WTC11 (cell line): Measurements from ENCODE around the gene TRMT10A. TPM values are rescaled to one million over a fixed set of nuclear protein-coding genes. Genes with fewer than 3 reads are reported as not detected.

Experiments
- ATAC-seq: fragments of 200-7000 bp; cut with Tn5 transposase; 2 replicates; pipeline ENCODE4 v1.10.0; 2021; ENCODE audit warnings: mild to moderate bottlenecking, moderate library complexity
- CTCF ChIA-PET: fragments of 300-600 bp; sonication (Branson Sonifier 250); formaldehyde crosslinking; loops from one replicate; lab custom pipeline; 2021; ENCODE audit warnings: antibody characterized with exemption; lab: Charles Lee
- POLR2A ChIA-PET: fragments of 350-600 bp; sonication (Branson Sonifier 250); formaldehyde crosslinking; loops from one replicate; lab custom pipeline; 2021; ENCODE audit warnings: antibody characterized with exemption; lab: Charles Lee
- DNase-seq: peaks from one replicate; pipeline ENCODE4 v3.0.0; 2021; ENCODE audit warnings: low spot score
- H3K27ac Mint-ChIP-seq: 2 replicates; pipeline ENCODE4 v1.8.0; 2021; ENCODE audit warnings: mixed read lengths
- H3K27me3 Mint-ChIP-seq: 2 replicates; pipeline ENCODE4 v1.8.0; 2021; ENCODE audit warnings: low read depth, mild to moderate bottlenecking, moderate library complexity, mixed read lengths
- H3K36me3 Mint-ChIP-seq: 2 replicates; pipeline ENCODE4 v1.8.0; 2021; ENCODE audit warnings: mixed read lengths
- H3K4me1 Mint-ChIP-seq: 2 replicates; pipeline ENCODE4 v1.8.0; 2022; ENCODE audit warnings: mixed read lengths
- H3K4me3 Mint-ChIP-seq: 2 replicates; pipeline ENCODE4 v1.8.0; 2021; ENCODE audit warnings: mild to moderate bottlenecking, moderate library complexity, mixed read lengths
- H3K9me3 Mint-ChIP-seq: 2 replicates; pipeline ENCODE4 v1.8.0; 2021; ENCODE audit warnings: mixed read lengths
- ATF1 ChIP-seq: sonication (generic); formaldehyde crosslinking; IDR thresholded peaks from 2 replicates; pipeline ENCODE4 v1.8.1; 2023; ENCODE audit warnings: mild to moderate bottlenecking, moderate library complexity, missing genetic modification reagents
- CBFB ChIP-seq: sonication (generic); formaldehyde crosslinking; IDR thresholded peaks from 2 replicates; pipeline ENCODE4 v1.8.1; 2022; ENCODE audit warnings: mild to moderate bottlenecking, low read depth, missing genetic modification reagents
- GRHL2 ChIP-seq: fragments of 250-450 bp; sonication (Bioruptor Pico); IDR thresholded peaks from 2 replicates; pipeline ENCODE4 v1.8.0; 2022; ENCODE audit warnings: mild to moderate bottlenecking, moderate library complexity; ENCODE audit not compliant: insufficient replicate concordance, severe bottlenecking
- GTF2I ChIP-seq: fragments of 250-450 bp; sonication (Bioruptor Pico); conservative IDR thresholded peaks from 2 replicates; pipeline ENCODE4 v1.4.0; 2021; ENCODE audit warnings: mild to moderate bottlenecking
- OVOL2 ChIP-seq: fragments of 250-450 bp; sonication (Bioruptor Pico); IDR thresholded peaks from 2 replicates; pipeline ENCODE4 v1.9.0; 2021; ENCODE audit warnings: mild to moderate bottlenecking, borderline replicate concordance
- RORB ChIP-seq: fragments of 250-450 bp; sonication (Bioruptor Pico); IDR thresholded peaks from 2 replicates; pipeline ENCODE4 v1.9.0; 2021; ENCODE audit warnings: mild to moderate bottlenecking
- ZNF121 ChIP-seq: sonication (generic); formaldehyde crosslinking; IDR thresholded peaks from 2 replicates; pipeline ENCODE4 v1.8.0; 2023; ENCODE audit warnings: missing genetic modification reagents
- ZNF232 ChIP-seq: sonication (generic); formaldehyde crosslinking; IDR thresholded peaks from 2 replicates; pipeline ENCODE4 v1.8.0; 2022; ENCODE audit warnings: mild to moderate bottlenecking, missing genetic modification reagents
- ZNF317 ChIP-seq: sonication (generic); formaldehyde crosslinking; IDR thresholded peaks from 2 replicates; pipeline ENCODE4 v1.8.1; 2023; ENCODE audit warnings: low read depth, mild to moderate bottlenecking, moderate library complexity, missing genetic modification reagents, borderline replicate concordance
- total RNA-seq: library from RNA; stranded (reverse); gene quantifications from 3 replicates; pipeline ENCODE4 v1.2.3, GENCODE V29; 2021
- TF ChIP-seq, protein P1 (sequence below): sonication (generic); formaldehyde crosslinking; IDR thresholded peaks from 2 replicates; pipeline ENCODE4 v1.8.1; 2023; ENCODE audit warnings: mild to moderate bottlenecking, missing genetic modification reagents
- TF ChIP-seq, protein P2 (sequence below): sonication (generic); formaldehyde crosslinking; conservative IDR thresholded peaks from 2 replicates; pipeline ENCODE4 v1.8.1; 2022; ENCODE audit warnings: mild to moderate bottlenecking, missing genetic modification reagents
- TF ChIP-seq, protein P3 (sequence below): sonication (generic); formaldehyde crosslinking; IDR thresholded peaks from 2 replicates; pipeline ENCODE4 v1.8.0; 2022; ENCODE audit warnings: missing genetic modification reagents
- TF ChIP-seq, protein P4 (sequence below): sonication (generic); formaldehyde crosslinking; IDR thresholded peaks from 2 replicates; pipeline ENCODE4 v1.8.0; 2023; ENCODE audit warnings: missing genetic modification reagents, mild to moderate bottlenecking, borderline replicate concordance
- TF ChIP-seq, protein P5 (sequence below): fragments of 250-450 bp; sonication (Bioruptor Pico); IDR thresholded peaks from 2 replicates; pipeline ENCODE4 v1.9.0; 2021; ENCODE audit warnings: moderate library complexity, mild to moderate bottlenecking, inconsistent platforms, borderline replicate concordance
- TF ChIP-seq, protein P6 (sequence below): sonication (generic); formaldehyde crosslinking; IDR thresholded peaks from 2 replicates; pipeline ENCODE4 v1.8.1; 2023; ENCODE audit warnings: mild to moderate bottlenecking, moderate library complexity, missing genetic modification reagents

TRMT10A gene
- total RNA-seq, 1 experiment from 2014 or later = 3.7 TPM

DNA sequence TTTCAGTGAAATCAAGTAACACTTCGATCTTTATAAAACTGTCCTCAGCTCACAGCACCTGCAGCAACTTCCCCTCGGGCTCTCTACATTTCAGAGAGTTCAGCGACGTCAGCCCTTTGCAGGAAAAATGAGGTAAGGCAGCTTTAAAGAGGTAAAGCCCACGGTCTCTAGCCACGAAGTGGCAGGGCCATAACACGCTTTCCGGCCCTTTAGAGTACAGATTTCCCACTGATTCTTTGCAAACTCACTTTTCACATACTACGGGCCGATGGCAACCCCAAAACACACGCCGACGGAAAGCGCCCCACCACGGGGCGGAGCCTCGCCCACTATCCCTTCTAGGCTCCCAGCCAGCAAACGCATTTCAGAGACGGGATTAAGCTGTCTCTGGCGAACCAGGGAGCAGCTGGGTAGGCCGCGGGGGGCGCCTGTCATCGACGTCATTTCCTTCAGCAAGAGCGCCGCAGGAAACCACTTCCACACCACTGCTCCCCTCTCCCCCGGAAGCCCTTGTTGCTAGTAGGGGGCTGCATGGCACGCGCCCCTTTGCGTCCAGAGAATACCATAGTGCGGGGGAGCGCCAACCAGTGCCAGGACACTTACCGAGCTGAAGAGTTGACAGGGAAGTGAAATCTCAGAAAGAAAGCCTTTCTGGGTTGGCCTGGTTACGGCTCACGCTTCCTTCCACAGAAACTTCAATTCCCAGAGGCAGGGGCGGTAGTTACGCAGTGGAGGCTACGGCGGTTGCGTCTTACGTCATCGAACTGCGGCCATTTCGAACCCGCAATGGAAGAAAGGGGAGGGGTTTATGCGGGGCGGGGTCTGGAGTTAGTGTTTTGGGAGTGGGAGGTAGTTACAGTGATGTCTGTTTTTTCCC lies at the start of gene TRMT10A (continued):
- TF ChIP-seq, protein P1, sequence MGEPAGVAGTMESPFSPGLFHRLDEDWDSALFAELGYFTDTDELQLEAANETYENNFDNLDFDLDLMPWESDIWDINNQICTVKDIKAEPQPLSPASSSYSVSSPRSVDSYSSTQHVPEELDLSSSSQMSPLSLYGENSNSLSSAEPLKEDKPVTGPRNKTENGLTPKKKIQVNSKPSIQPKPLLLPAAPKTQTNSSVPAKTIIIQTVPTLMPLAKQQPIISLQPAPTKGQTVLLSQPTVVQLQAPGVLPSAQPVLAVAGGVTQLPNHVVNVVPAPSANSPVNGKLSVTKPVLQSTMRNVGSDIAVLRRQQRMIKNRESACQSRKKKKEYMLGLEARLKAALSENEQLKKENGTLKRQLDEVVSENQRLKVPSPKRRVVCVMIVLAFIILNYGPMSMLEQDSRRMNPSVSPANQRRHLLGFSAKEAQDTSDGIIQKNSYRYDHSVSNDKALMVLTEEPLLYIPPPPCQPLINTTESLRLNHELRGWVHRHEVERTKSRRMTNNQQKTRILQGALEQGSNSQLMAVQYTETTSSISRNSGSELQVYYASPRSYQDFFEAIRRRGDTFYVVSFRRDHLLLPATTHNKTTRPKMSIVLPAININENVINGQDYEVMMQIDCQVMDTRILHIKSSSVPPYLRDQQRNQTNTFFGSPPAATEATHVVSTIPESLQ = no peak
- TF ChIP-seq, protein P2, sequence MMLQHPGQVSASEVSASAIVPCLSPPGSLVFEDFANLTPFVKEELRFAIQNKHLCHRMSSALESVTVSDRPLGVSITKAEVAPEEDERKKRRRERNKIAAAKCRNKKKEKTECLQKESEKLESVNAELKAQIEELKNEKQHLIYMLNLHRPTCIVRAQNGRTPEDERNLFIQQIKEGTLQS (CRISPR knock-in tag) = no peak

DNA sequence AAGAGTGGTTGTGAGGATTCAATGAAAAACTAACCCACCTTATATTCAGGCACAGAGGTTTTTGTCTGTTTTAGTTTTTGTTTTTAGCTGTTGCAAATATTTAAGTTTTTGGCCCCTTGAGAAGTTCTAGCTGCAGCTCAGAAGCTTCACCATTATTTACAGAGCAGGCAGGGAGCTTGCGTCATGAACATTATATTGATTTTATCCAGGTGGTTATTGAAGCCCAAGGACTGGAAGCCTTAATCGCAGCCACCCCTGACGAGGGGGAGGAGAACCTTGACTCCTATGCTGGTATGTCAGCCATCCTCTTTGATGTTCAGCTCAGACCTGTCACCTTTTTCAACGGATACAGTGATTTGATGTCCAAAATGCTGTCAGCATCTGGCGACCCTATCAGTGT lies 48.9 kb upstream of the TRMT10A start:
- Mint-ChIP-seq H3K9me3 (0 out of 2 replicates have a peak, but pooled peaks cover under 1% of the 10 kb centered on the region), H3K27ac (no peak overlapping the region), H3K27me3 (no peaks in the 10 kb centered on the region), H3K4me1 (peaks cover 2% of the 10 kb centered on the region; the same call in 1 of the 2 replicates), H3K4me3 (no peak overlapping the region), H3K36me3 (no peaks in the 10 kb centered on the region)
- ChIA-PET POLR2A (interaction anchor here (0.8 kb wide), 1 partner anchor 50 kb away, joined by 9 read pairs; no protein-coding TSS in a partner anchor), CTCF (interaction anchor here (0.6 kb wide), 1 partner anchor 52 kb away, joined by 3 read pairs; no protein-coding TSS in a partner anchor)
- DNase-seq (no peak), ATAC-seq (no peak)
- TF ChIP-seq, protein P2 (CRISPR knock-in tag) = no peak
- TF ChIP-seq ZNF317 (no peak), GTF2I (CRISPR knock-in tag) (no peak), ZNF121 (CRISPR knock-in tag) (no peak), OVOL2 (CRISPR knock-in tag) (no peak), ZNF232 (no peak), RORB (CRISPR knock-in tag) (no peak), CBFB (CRISPR knock-in tag) (no peak), ATF1 (CRISPR knock-in tag) (no peak), GRHL2 (no peak)
- TF ChIP-seq, protein P3, sequence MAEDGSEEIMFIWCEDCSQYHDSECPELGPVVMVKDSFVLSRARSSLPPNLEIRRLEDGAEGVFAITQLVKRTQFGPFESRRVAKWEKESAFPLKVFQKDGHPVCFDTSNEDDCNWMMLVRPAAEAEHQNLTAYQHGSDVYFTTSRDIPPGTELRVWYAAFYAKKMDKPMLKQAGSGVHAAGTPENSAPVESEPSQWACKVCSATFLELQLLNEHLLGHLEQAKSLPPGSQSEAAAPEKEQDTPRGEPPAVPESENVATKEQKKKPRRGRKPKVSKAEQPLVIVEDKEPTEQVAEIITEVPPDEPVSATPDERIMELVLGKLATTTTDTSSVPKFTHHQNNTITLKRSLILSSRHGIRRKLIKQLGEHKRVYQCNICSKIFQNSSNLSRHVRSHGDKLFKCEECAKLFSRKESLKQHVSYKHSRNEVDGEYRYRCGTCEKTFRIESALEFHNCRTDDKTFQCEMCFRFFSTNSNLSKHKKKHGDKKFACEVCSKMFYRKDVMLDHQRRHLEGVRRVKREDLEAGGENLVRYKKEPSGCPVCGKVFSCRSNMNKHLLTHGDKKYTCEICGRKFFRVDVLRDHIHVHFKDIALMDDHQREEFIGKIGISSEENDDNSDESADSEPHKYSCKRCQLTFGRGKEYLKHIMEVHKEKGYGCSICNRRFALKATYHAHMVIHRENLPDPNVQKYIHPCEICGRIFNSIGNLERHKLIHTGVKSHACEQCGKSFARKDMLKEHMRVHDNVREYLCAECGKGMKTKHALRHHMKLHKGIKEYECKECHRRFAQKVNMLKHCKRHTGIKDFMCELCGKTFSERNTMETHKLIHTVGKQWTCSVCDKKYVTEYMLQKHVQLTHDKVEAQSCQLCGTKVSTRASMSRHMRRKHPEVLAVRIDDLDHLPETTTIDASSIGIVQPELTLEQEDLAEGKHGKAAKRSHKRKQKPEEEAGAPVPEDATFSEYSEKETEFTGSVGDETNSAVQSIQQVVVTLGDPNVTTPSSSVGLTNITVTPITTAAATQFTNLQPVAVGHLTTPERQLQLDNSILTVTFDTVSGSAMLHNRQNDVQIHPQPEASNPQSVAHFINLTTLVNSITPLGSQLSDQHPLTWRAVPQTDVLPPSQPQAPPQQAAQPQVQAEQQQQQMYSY (CRISPR knock-in tag) = no peak
- TF ChIP-seq, protein P4, sequence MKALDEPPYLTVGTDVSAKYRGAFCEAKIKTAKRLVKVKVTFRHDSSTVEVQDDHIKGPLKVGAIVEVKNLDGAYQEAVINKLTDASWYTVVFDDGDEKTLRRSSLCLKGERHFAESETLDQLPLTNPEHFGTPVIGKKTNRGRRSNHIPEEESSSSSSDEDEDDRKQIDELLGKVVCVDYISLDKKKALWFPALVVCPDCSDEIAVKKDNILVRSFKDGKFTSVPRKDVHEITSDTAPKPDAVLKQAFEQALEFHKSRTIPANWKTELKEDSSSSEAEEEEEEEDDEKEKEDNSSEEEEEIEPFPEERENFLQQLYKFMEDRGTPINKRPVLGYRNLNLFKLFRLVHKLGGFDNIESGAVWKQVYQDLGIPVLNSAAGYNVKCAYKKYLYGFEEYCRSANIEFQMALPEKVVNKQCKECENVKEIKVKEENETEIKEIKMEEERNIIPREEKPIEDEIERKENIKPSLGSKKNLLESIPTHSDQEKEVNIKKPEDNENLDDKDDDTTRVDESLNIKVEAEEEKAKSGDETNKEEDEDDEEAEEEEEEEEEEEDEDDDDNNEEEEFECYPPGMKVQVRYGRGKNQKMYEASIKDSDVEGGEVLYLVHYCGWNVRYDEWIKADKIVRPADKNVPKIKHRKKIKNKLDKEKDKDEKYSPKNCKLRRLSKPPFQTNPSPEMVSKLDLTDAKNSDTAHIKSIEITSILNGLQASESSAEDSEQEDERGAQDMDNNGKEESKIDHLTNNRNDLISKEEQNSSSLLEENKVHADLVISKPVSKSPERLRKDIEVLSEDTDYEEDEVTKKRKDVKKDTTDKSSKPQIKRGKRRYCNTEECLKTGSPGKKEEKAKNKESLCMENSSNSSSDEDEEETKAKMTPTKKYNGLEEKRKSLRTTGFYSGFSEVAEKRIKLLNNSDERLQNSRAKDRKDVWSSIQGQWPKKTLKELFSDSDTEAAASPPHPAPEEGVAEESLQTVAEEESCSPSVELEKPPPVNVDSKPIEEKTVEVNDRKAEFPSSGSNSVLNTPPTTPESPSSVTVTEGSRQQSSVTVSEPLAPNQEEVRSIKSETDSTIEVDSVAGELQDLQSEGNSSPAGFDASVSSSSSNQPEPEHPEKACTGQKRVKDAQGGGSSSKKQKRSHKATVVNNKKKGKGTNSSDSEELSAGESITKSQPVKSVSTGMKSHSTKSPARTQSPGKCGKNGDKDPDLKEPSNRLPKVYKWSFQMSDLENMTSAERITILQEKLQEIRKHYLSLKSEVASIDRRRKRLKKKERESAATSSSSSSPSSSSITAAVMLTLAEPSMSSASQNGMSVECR (CRISPR knock-in tag) = no peak
- TF ChIP-seq, protein P5, sequence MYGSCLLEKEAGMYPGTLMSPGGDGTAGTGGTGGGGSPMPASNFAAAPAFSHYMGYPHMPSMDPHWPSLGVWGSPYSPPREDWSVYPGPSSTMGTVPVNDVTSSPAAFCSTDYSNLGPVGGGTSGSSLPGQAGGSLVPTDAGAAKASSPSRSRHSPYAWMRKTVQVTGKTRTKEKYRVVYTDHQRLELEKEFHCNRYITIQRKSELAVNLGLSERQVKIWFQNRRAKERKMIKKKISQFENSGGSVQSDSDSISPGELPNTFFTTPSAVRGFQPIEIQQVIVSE (CRISPR knock-in tag) = no peak
- TF ChIP-seq, protein P6, sequence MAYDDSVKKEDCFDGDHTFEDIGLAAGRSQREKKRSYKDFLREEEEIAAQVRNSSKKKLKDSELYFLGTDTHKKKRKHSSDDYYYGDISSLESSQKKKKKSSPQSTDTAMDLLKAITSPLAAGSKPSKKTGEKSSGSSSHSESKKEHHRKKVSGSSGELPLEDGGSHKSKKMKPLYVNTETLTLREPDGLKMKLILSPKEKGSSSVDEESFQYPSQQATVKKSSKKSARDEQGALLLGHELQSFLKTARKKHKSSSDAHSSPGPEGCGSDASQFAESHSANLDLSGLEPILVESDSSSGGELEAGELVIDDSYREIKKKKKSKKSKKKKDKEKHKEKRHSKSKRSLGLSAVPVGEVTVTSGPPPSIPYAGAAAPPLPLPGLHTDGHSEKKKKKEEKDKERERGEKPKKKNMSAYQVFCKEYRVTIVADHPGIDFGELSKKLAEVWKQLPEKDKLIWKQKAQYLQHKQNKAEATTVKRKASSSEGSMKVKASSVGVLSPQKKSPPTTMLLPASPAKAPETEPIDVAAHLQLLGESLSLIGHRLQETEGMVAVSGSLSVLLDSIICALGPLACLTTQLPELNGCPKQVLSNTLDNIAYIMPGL (CRISPR knock-in tag) = no peak
